HG03045 (cell line): ENCODE results near the gene NEK6.

ENCODE experiments used
- ATAC-seq: cut with Tn5 transposase; IDR thresholded peaks from one replicate; pipeline ENCODE4 v1.9.1; 2021; ENCODE audit warnings: mild to moderate bottlenecking, moderate library complexity; ENCODE audit not compliant: unreplicated experiment

Gene NEK6

GRCh38 chr9:124350494-124351263 is 92.9 kb downstream of the NEK6 start:
- ATAC-seq = no peak

DNA sequence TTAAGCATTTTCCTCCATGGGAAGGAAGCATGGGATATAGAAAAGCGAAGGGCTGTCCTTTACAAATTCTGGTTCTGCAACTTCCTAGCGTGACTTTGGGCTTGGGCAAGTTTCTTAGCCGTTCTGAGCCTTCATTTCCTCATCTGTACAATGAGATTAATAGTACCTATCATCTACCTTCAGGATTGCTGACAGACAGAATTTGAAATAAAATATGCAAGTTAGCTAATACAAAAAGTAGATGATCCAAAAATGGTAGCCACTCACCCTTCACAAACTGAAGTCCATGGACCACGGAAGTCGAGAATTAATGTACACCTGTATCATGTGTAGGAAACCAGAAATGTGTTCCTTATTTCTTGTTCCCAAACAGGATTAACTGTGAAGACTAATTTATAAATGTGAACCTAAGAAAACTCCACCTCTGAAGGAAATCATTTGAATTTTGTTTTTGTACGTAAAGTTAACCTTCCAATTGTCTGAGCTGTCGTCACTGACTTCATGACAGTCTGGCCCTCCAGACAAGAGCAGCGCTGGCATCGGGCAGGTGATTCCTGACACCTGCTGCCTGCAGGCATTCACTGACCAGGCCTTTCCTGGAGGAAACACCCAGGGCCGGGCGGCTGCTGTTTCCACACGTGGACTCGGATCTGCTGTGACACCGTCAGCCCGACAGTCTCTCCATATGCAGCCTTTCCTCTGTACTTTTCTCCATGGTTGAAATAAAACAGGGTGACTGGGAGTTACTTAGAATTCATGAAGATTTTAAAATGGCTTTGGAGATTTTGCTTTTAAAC is 94.1 kb downstream of the NEK6 start:
- no peak for ATAC-seq

DNA sequence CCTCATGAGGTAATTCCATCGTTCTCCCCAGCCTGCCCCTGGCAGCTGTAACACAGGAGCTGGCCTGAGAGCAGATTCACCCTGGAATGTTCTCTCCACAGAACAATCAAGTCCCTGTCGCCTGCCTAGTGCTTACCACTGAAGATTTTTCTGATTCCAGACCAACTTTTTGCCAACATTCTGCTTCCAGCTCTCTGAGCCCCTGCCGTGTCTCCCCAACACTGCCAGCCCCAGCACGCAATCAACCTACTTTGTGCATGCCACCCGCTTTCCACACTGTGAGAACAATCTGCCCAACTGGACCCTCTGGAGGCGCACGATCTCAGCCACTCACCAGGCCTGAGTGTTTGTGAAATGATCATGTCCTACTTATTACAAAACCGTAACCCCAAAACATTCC is 94.9 kb downstream of the NEK6 start:
- ATAC-seq = no peak

- ATAC-seq = no peak
Measured at GRCh38 chr9:124353166-124353768, 95.5 kb downstream of the NEK6 start.

- ATAC-seq = no peak
Measured at GRCh38 chr9:124353811-124354274, 96.1 kb downstream of the NEK6 start.

- no peak for ATAC-seq
Measured at GRCh38 chr9:124354346-124355038, 96.7 kb downstream of the NEK6 start.

GRCh38 chr9:124355039-124355940 is 97.5 kb downstream of the NEK6 start:
- ATAC-seq = no peak

- no peak for ATAC-seq
Measured at GRCh38 chr9:124355941-124356744, 98.4 kb downstream of the NEK6 start.

- no peak for ATAC-seq
Measured at GRCh38 chr9:124356745-124357390, 99.1 kb downstream of the NEK6 start.

DNA sequence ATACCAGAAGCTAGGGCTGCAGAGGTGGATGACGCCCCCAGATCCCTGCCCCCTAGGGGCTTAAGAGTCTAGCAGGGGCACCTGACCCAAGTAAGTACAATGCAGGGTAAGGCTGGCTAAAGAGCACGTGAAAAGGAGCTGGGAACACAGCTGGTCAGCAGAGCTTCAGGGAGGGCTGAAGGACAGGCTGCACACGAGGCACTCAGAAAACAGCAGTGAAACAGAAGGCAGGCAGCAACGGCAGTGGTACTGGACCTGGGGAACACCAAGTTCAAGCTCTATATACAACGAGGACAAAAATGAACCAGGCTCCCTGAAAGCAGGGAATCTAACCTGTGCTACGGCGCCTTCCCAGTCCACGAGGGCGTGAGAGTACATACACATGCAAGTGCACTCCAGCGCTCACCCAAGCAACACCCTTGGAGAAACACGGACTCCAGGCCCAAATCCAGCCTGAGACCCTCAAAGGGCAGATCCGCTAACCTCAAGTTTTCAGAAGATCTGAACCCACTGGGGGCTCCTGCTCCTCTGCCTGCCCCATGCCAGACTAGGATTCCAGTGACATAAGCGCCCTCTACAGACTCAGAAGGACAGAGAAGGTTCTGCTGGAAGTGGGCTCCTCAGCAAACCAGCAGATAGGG is 100.1 kb downstream of the NEK6 start:
- ATAC-seq = no peak

GRCh38 chr9:124358631-124359030 is 100.9 kb downstream of the NEK6 start:
- no peak for ATAC-seq

DNA sequence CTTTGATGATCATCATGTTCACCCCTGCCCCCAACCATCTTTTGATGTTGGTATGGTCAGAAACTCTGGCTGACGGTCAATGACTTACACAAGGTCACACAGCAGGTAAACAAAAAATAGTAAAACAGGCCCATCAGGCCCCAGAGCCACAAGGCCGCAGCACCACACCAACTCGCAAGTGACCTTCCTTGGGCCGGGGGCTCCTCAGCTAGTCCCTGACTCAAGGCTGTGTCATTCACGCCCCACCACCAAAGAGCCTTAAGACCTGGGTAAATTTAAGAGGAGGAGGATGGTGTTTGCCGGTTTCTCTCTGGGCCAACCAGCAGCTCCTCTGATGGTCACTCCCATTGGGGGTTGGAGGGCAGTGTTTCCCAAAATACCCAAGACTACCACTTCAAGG is 101.7 kb downstream of the NEK6 start:
- no peak for ATAC-seq

- ATAC-seq = no peak
Measured at GRCh38 chr9:124359855-124360678, 102.3 kb downstream of the NEK6 start.

- no peak for ATAC-seq
Measured at GRCh38 chr9:124361128-124361527, 103.4 kb downstream of the NEK6 start.

DNA sequence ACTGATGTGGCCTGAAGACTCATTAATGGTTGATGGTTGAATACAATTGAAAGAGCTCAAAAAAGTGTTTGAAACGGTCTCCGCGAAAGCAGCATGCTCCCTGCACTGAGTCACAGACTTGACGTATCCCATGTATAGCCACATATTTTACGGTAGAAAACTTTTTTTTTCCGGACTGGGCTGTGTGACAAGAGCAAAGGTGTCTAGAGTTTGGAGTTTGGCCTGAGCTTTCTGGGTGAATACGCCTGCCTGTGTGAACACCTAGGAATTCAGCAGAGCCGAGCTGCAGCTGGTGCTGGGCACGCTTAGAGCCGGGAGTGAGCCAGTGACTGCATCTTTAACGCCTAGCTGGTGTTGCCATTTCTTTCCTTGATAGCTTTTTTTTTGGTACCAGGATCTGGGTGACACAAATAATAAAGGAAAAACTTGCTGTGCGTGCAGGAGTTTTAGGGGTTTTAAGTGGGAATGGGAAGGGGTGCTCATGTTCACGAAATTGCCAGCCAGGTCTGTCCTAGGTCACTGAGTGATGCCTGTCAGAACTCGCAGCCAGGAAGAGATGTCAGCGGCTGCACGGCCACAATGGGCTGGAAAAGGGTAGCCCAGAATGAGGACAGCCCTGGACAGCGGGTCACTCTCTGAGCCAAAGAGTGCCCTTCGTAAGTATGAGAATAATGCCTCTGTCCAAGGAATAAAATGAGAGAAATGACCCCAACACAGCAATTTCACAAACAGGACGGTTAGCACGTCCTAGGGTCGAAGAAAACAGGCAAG is 105.8 kb downstream of the NEK6 start:
- no peak for ATAC-seq

DNA sequence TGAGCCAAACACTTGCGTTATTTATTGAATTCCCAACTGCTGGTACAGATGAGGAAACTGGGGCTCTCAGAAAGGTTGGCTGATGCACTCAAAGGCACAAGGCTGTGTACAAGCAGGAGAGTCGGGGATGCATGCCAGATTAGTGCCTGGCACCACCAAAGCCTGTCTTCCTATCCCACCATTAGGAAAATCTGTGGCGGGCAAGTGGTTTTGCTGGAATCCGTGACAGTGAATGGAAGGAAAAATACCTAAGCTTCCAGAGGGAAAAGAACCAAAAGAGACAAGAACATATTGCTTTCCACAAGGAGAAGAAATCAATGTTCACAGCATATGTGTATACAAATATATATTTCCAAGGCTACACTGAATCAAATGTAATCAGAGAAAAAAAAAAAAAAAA is 106.4 kb downstream of the NEK6 start:
- ATAC-seq = no peak

DNA sequence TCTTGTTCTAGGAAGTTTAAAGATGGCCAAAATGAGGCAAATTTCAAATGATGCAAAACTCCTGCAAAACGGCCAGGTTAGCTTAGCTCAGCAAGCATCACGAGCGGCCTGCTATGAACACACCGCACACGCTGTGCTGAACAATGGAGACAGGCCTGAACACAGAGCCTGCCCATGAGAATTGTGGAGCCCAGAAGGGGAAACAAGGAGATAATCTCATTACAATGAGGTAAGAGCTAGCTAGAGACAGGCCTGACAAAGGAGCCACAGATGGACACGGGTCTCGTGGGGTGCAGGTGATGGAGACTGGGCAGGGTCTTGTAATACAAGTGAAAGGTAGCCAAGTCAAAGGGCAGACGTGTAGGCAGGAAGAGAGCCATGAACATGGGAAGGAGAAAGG is 107.3 kb downstream of the NEK6 start:
- no peak for ATAC-seq
